Right atrium auricular region (tissue), 2 donors: ENCODE measurements around the gene USP48. TPM values are rescaled to one million over a fixed set of nuclear protein-coding genes. Genes with fewer than 3 reads are reported as not detected.

Source experiments
- DNase-seq: peaks from one replicate; pipeline ENCODE4 v3.0.0-alpha.2; 2019; ENCODE audit warnings: low spot score
- H3K27ac ChIP-seq, 2 donors: fragments of 200-600 bp; sonication (generic); 1 replicate in 1 of 2; 2 replicates in 1 of 2; pipeline ENCODE4 v1.5.1; 2016 to 2019
- H3K27me3 ChIP-seq, 2 donors: fragments of 200-600 bp; sonication (generic); one replicate each; pipeline versions ENCODE4 v1.5.1 to v1.6.0; 2017 to 2019
- H3K36me3 ChIP-seq: fragments of 200-600 bp; sonication (generic); one replicate; pipeline ENCODE4 v1.5.1; 2016
- H3K4me1 ChIP-seq, 2 donors: fragments of 200-600 bp; sonication (generic); one replicate each; pipeline versions ENCODE4 v1.5.1 to v1.6.0; 2017 to 2019
- H3K4me3 ChIP-seq, 2 donors: fragments of 200-600 bp; sonication (generic); 1 replicate in 1 of 2; 2 replicates in 1 of 2; pipeline ENCODE4 v1.5.1; 2017 to 2019; ENCODE audit warnings: mild to moderate bottlenecking in 1 of 2, moderate library complexity in 1 of 2
- H3K9me3 ChIP-seq, 2 donors: fragments of 200-600 bp; sonication (generic); one replicate each; pipeline ENCODE4 v1.5.1; 2019
- CTCF ChIP-seq, 2 donors: fragments of 200-600 bp; sonication (generic); IDR thresholded peaks; one replicate each; pipeline ENCODE4 v1.5.1; 2019; ENCODE audit warnings: antibody characterized with exemption in 2 of 2
- total RNA-seq, 2 donors: library from RNA; depleted of rRNA; stranded (reverse); fragments of >200 nt; gene quantifications; one replicate each; pipeline ENCODE4 v1.1.0, GENCODE V29; 2016

Gene USP48
- total RNA-seq, 2 donors from 2014 or later = 24.1 to 31.0 TPM

GRCh38 chr1:21648352-21648730, 134.6 kb downstream of the USP48 start:
- Histone ChIP-seq H3K4me3 (no peak overlapping the region), H3K4me1 (peaks cover 0 to 10% of the 10 kb centered on the region in 2 donors), H3K9me3 (no peaks in the 10 kb centered on the region), H3K36me3 (no peaks in the 10 kb centered on the region), H3K27ac (no peak overlapping the region), H3K27me3 (no peaks in the 10 kb centered on the region)
- TF ChIP-seq CTCF (IDR thresholded peaks at IDR 0.05) = no peak
- DNase-seq = no peak

GRCh38 chr1:21647431-21648351, 135.3 kb downstream of the USP48 start:
- H3K27ac ChIP-seq = no peak overlapping the region

GRCh38 chr1:21645550-21645949, 137.4 kb downstream of the USP48 start:
- TF ChIP-seq CTCF (IDR thresholded peaks at IDR 0.05) = no peak
- H3K27me3 ChIP-seq = no peaks in the 10 kb centered on the region

More at GRCh38 chr1:21647431-21648351, 135.3 kb downstream of the USP48 start:
- DNase-seq = no peak
- H3K9me3 ChIP-seq = no peaks in the 10 kb centered on the region
- TF ChIP-seq CTCF (IDR thresholded peaks at IDR 0.05) = no peak
- no peaks in the 10 kb centered on the region for H3K36me3 ChIP-seq
- no peak overlapping the region for H3K4me3 ChIP-seq
- no peaks in the 10 kb centered on the region for H3K27me3 ChIP-seq
- peaks cover 0 to 10% of the 10 kb centered on the region in 2 donors for H3K4me1 ChIP-seq

GRCh38 chr1:21644906-21645305, 138.0 kb downstream of the USP48 start:
- Histone ChIP-seq H3K27me3 (no peaks in the 10 kb centered on the region), H3K27ac (no peak overlapping the region), H3K36me3 (no peaks in the 10 kb centered on the region), H3K4me1 (peaks cover 0 to under 1% of the 10 kb centered on the region in 2 donors), H3K9me3 (no peaks in the 10 kb centered on the region), H3K4me3 (no peak overlapping the region)
- TF ChIP-seq CTCF (IDR thresholded peaks at IDR 0.05) = no peak
- DNase-seq = no peak

More at GRCh38 chr1:21645550-21645949, 137.4 kb downstream of the USP48 start:
- H3K36me3 ChIP-seq = no peaks in the 10 kb centered on the region
- no peak for DNase-seq
- no peak overlapping the region for H3K27ac ChIP-seq
- peaks cover 0 to under 1% of the 10 kb centered on the region in 2 donors for H3K4me1 ChIP-seq
- H3K4me3 ChIP-seq = no peak overlapping the region
- H3K9me3 ChIP-seq = no peaks in the 10 kb centered on the region

- no peak for TF ChIP-seq CTCF (IDR thresholded peaks at IDR 0.05)
- Histone ChIP-seq H3K27me3 (no peaks in the 10 kb centered on the region), H3K9me3 (no peaks in the 10 kb centered on the region), H3K36me3 (no peaks in the 10 kb centered on the region), H3K27ac (no peak overlapping the region), H3K4me3 (no peak overlapping the region), H3K4me1 (peaks cover 0 to 6% of the 10 kb centered on the region in 2 donors)
- DNase-seq = no peak
These were observed 138.6 kb downstream of the USP48 start for GRCh38 chr1:21644348-21644747.
